HG02885 (cell line): ENCODE data around the gene IBTK.
"Not testable (repeated sequence)": the region's sequence is repeated elsewhere in the genome, so short reads cannot be mapped to it uniquely, and the experiment has no call there.

ENCODE experiments used
- ATAC-seq: cut with Tn5 transposase; IDR thresholded peaks from one replicate; pipeline ENCODE4 v1.9.1; 2021; ENCODE audit warnings: mild to moderate bottlenecking; ENCODE audit not compliant: unreplicated experiment, poor library complexity

Gene IBTK

GRCh38 chr6:82247505-82248272 lies at the start of gene IBTK:
TSS of gene IBTK (minus strand) at chr6:82247744. CDS start at chr6:82240486, 7,258 bp downstream.
- ATAC-seq: peak; percentile 91

GRCh38 chr6:82283771-82284410 lies 36.3 kb upstream of the IBTK start:
- no peak for ATAC-seq

- not testable (repeated sequence) for ATAC-seq
Measured at GRCh38 chr6:82281550-82281949, 34.0 kb upstream of the IBTK start.

GRCh38 chr6:82277686-82278085 lies 30.1 kb upstream of the IBTK start:
- no peak for ATAC-seq

- no peak for ATAC-seq
Measured at GRCh38 chr6:82275686-82276085, 28.1 kb upstream of the IBTK start.

- no peak for ATAC-seq
Measured at GRCh38 chr6:82273295-82273694, 25.8 kb upstream of the IBTK start.

GRCh38 chr6:82270881-82271635 lies 23.5 kb upstream of the IBTK start:
- peak; percentile 64 for ATAC-seq

GRCh38 chr6:82268301-82268846 lies 20.8 kb upstream of the IBTK start:
- ATAC-seq: no peak

GRCh38 chr6:82264824-82265223 lies 17.3 kb upstream of the IBTK start:
- ATAC-seq: no peak

GRCh38 chr6:82264321-82264720 lies 16.8 kb upstream of the IBTK start:
- ATAC-seq: no peak

- ATAC-seq: no peak
Measured at GRCh38 chr6:82263916-82264315, 16.4 kb upstream of the IBTK start.

GRCh38 chr6:82260997-82261732 lies 13.6 kb upstream of the IBTK start:
- ATAC-seq: no peak

GRCh38 chr6:82259389-82259788 lies 11.8 kb upstream of the IBTK start:
- ATAC-seq: no peak

- ATAC-seq: no peak
Measured at GRCh38 chr6:82257088-82257774, 9.7 kb upstream of the IBTK start.

GRCh38 chr6:82254722-82255121 lies 7.2 kb upstream of the IBTK start:
- ATAC-seq: not testable (repeated sequence)

GRCh38 chr6:82251942-82252341 lies 4.4 kb upstream of the IBTK start:
- no peak for ATAC-seq

- ATAC-seq: no peak
Measured at GRCh38 chr6:82249381-82250253, 2.1 kb upstream of the IBTK start.

GRCh38 chr6:82248273-82248735 lies 760 bp upstream of the IBTK start:
- ATAC-seq: peak; percentile 21
